ENCODE data around the gene GNG4.
"Not testable (repeated sequence)": the region's sequence is repeated elsewhere in the genome, so short reads cannot be mapped to it uniquely, and the experiment has no call there.

GNG4 gene

GRCh38 chr1:235650341-235651169 lies 971 bp upstream of the GNG4 start:
- no peak overlapping the region for H3K4me3 ChIP-seq (IDR thresholded peaks at IDR 0.05; ENCODE audit: insufficient read depth, low read depth, low read length)
- H3K4me1 ChIP-seq (ENCODE audit: low read depth, poor library complexity, severe bottlenecking): no peaks in the 10 kb centered on the region
- no peak overlapping the region for H3K27ac ChIP-seq
- no peak overlapping the region for H3K9ac ChIP-seq
- no peaks in the 10 kb centered on the region for H3K79me2 ChIP-seq (ENCODE audit: insufficient read depth, low read depth)
- H4K20me1 ChIP-seq (ENCODE audit: insufficient read depth): no peaks in the 10 kb centered on the region
- no peak overlapping the region for H2AFZ ChIP-seq (ENCODE audit: low read depth)
- no peaks in the 10 kb centered on the region for H3K36me3 ChIP-seq (ENCODE audit: insufficient read depth)
- TF ChIP-seq CTCF (conservative IDR thresholded peaks at IDR 0.05; ENCODE audit: low read depth, low read length): no peak
- no peaks in the 10 kb centered on the region for H3K27me3 ChIP-seq (ENCODE audit: insufficient read depth, low read depth)
- no peak overlapping the region for H3K4me2 ChIP-seq

- H3K4me3 ChIP-seq (IDR thresholded peaks at IDR 0.05; ENCODE audit: insufficient read depth, low read depth, low read length): peak overlapping the region; percentile 78
- H3K27ac ChIP-seq: no peak overlapping the region
- no peaks in the 10 kb centered on the region for H3K27me3 ChIP-seq (ENCODE audit: insufficient read depth, low read depth)
- peak overlapping the region; percentile 88 for H3K4me2 ChIP-seq
- no peak for TF ChIP-seq CTCF (conservative IDR thresholded peaks at IDR 0.05; ENCODE audit: low read depth, low read length)
- no peaks in the 10 kb centered on the region for H4K20me1 ChIP-seq (ENCODE audit: insufficient read depth)
- no peaks in the 10 kb centered on the region for H3K4me1 ChIP-seq (ENCODE audit: low read depth, poor library complexity, severe bottlenecking)
- H2AFZ ChIP-seq (ENCODE audit: low read depth): peak overlapping the region; percentile 80
- H3K79me2 ChIP-seq (ENCODE audit: insufficient read depth, low read depth): no peaks in the 10 kb centered on the region
- H3K9ac ChIP-seq: peak overlapping the region; percentile 52; the same call in 1 of the 2 replicates
- H3K36me3 ChIP-seq (ENCODE audit: insufficient read depth): no peaks in the 10 kb centered on the region
These were observed 623 bp downstream of the GNG4 start for GRCh38 chr1:235648954-235649367.

GRCh38 chr1:235648407-235648907 lies 1.1 kb downstream of the GNG4 start:
- H3K4me3 ChIP-seq (IDR thresholded peaks at IDR 0.05; ENCODE audit: insufficient read depth, low read depth, low read length): peak overlapping the region; percentile 78
- H4K20me1 ChIP-seq (ENCODE audit: insufficient read depth): no peaks in the 10 kb centered on the region
- no peak overlapping the region for H3K27ac ChIP-seq
- H3K27me3 ChIP-seq (ENCODE audit: insufficient read depth, low read depth): no peaks in the 10 kb centered on the region
- H3K4me2 ChIP-seq: peak overlapping the region; percentile 88; the same call in 1 of the 2 replicates
- H2AFZ ChIP-seq (ENCODE audit: low read depth): peak overlapping the region; percentile 80; the same call in 1 of the 2 replicates
- H3K9ac ChIP-seq: no peak overlapping the region
- TF ChIP-seq CTCF (conservative IDR thresholded peaks at IDR 0.05; ENCODE audit: low read depth, low read length): no peak
- H3K36me3 ChIP-seq (ENCODE audit: insufficient read depth): no peaks in the 10 kb centered on the region
- H3K4me1 ChIP-seq (ENCODE audit: low read depth, poor library complexity, severe bottlenecking): peaks cover 2% of the 10 kb centered on the region
- H3K79me2 ChIP-seq (ENCODE audit: insufficient read depth, low read depth): no peaks in the 10 kb centered on the region

GRCh38 chr1:235647537-235647936 lies 2.0 kb downstream of the GNG4 start:
- not testable (repeated sequence) for H3K27me3 ChIP-seq (ENCODE audit: insufficient read depth, low read depth); H3K36me3 ChIP-seq (ENCODE audit: insufficient read depth); H3K4me2 ChIP-seq

GRCh38 chr1:235646463-235646862 lies 3.1 kb downstream of the GNG4 start:
- H3K79me2 ChIP-seq (ENCODE audit: insufficient read depth, low read depth): no peaks in the 10 kb centered on the region
- no peaks in the 10 kb centered on the region for H3K36me3 ChIP-seq (ENCODE audit: insufficient read depth)
- H3K4me3 ChIP-seq (IDR thresholded peaks at IDR 0.05; ENCODE audit: insufficient read depth, low read depth, low read length): no peak overlapping the region
- no peaks in the 10 kb centered on the region for H3K27me3 ChIP-seq (ENCODE audit: insufficient read depth, low read depth)
- TF ChIP-seq CTCF (conservative IDR thresholded peaks at IDR 0.05; ENCODE audit: low read depth, low read length): no peak
- H4K20me1 ChIP-seq (ENCODE audit: insufficient read depth): no peaks in the 10 kb centered on the region
- H3K27ac ChIP-seq: no peak overlapping the region
- H2AFZ ChIP-seq (ENCODE audit: low read depth): no peak overlapping the region
- no peak overlapping the region for H3K4me2 ChIP-seq
- no peak overlapping the region for H3K9ac ChIP-seq
- H3K4me1 ChIP-seq (ENCODE audit: low read depth, poor library complexity, severe bottlenecking): peaks cover 15% of the 10 kb centered on the region

More at GRCh38 chr1:235647537-235647936, 2.0 kb downstream of the GNG4 start:
- not testable (repeated sequence) for H3K79me2 ChIP-seq (ENCODE audit: insufficient read depth, low read depth); H3K4me3 ChIP-seq (IDR thresholded peaks at IDR 0.05; ENCODE audit: insufficient read depth, low read depth, low read length); H3K9ac ChIP-seq; H4K20me1 ChIP-seq (ENCODE audit: insufficient read depth); H2AFZ ChIP-seq (ENCODE audit: low read depth); H3K27ac ChIP-seq
- H3K4me1 ChIP-seq (ENCODE audit: low read depth, poor library complexity, severe bottlenecking): peaks cover 11% of the 10 kb centered on the region
